Lung (tissue), 12 donors: ENCODE measurements around the gene RASL12. TPM values are rescaled to one million over a fixed set of nuclear protein-coding genes. Genes with fewer than 3 reads are reported as not detected.
A peak's percentile ranks its signal among the peaks of the same experiment; 100 is the strongest.

Experiments
- ATAC-seq: fragments of 200-7000 bp; cut with Tn5 transposase; one replicate; pipeline ENCODE4 v1.9.1; 2020; ENCODE audit warnings: moderate number of reproducible peaks; ENCODE audit not compliant: insufficient read depth, low FRiP score
- DNase-seq, 3 donors: peaks; one replicate each; pipeline ENCODE4 v3.0.0-alpha.2; 2013 to 2017
- H3K27ac ChIP-seq, 2 donors: one replicate each; pipeline ENCODE4 v1.5.1; 2013; ENCODE audit warnings: mild to moderate bottlenecking in 2 of 2, moderate library complexity in 2 of 2, control low read depth in 1 of 2, inconsistent platforms in 1 of 2, low read depth in 1 of 2, low read length in 1 of 2
- H3K27me3 ChIP-seq, 3 donors: one replicate each; pipeline ENCODE4 v1.5.1; 2013; ENCODE audit warnings: low read length in 2 of 3; ENCODE audit not compliant: control insufficient read depth in 3 of 3, insufficient read depth in 3 of 3
- H3K36me3 ChIP-seq, 4 donors: one replicate each; pipeline ENCODE4 v1.5.1; 2013; ENCODE audit warnings: low read length in 4 of 4, mild to moderate bottlenecking in 1 of 4, moderate library complexity in 1 of 4; ENCODE audit not compliant: control insufficient read depth in 4 of 4, insufficient read depth in 4 of 4
- H3K4me1 ChIP-seq, 5 donors: one replicate each; pipeline ENCODE4 v1.5.1; 2013; ENCODE audit warnings: low read length in 5 of 5, mild to moderate bottlenecking in 2 of 5, moderate library complexity in 1 of 5; ENCODE audit not compliant: control insufficient read depth in 5 of 5, insufficient read depth in 5 of 5
- H3K4me3 ChIP-seq: one replicate; pipeline ENCODE4 v1.5.1; 2013; ENCODE audit warnings: mild to moderate bottlenecking, control low read depth, moderate library complexity
- H3K9ac ChIP-seq, 2 donors: one replicate each; pipeline ENCODE4 v1.5.1; 2013; ENCODE audit warnings: low read length in 2 of 2, control low read depth in 1 of 2; ENCODE audit not compliant: insufficient read depth in 1 of 2
- H3K9me3 ChIP-seq, 4 donors: one replicate each; pipeline ENCODE4 v1.5.1; 2013; ENCODE audit warnings: low read length in 3 of 4, mild to moderate bottlenecking in 1 of 4, moderate library complexity in 1 of 4; ENCODE audit not compliant: control insufficient read depth in 4 of 4, insufficient read depth in 3 of 4
- whole genome bisulfite sequencing, 2 donors: extraction: QIAGEN DNeasy Blood & Tissue Kit; methylation state at CpG; one replicate each; pipeline ENCODE4 v1.1.7; 2013; 5-methylcytosine and 5-hydroxymethylcytosine counted together
- polyA plus RNA-seq, 2 donors: library from polyadenylated mRNA; stranded (reverse); fragments of 200-250 nt; gene quantifications; one replicate each; pipeline ENCODE4 v1.2.1, GENCODE V29; 2013
- total RNA-seq, 2 donors: library from RNA; depleted of rRNA in 1 of 2; stranded (reverse); fragments of >200 nt in 1 of 2; gene quantifications; one replicate each; pipeline ENCODE4 v1.2.1, GENCODE V29; 2014 to 2021
- TF ChIP-seq, protein P1 (sequence below): IDR thresholded peaks from 2 replicates; pipeline ENCODE4 v1.5.1; 2012; ENCODE audit warnings: mild to moderate bottlenecking; ENCODE audit errors: control extremely low read depth, extremely low read depth
- donor health status: control.
- donor health status: control.
- donor health status: Bipolar disorder and iron deficiency.
- donor health status: healthy.
- donor health status: DM: yes; HTN: yes; CAD: no.

The RASL12 gene
- total and polyA plus RNA-seq, 4 donors = 13.8 to 75.7 (median 23.2) TPM

DNA sequence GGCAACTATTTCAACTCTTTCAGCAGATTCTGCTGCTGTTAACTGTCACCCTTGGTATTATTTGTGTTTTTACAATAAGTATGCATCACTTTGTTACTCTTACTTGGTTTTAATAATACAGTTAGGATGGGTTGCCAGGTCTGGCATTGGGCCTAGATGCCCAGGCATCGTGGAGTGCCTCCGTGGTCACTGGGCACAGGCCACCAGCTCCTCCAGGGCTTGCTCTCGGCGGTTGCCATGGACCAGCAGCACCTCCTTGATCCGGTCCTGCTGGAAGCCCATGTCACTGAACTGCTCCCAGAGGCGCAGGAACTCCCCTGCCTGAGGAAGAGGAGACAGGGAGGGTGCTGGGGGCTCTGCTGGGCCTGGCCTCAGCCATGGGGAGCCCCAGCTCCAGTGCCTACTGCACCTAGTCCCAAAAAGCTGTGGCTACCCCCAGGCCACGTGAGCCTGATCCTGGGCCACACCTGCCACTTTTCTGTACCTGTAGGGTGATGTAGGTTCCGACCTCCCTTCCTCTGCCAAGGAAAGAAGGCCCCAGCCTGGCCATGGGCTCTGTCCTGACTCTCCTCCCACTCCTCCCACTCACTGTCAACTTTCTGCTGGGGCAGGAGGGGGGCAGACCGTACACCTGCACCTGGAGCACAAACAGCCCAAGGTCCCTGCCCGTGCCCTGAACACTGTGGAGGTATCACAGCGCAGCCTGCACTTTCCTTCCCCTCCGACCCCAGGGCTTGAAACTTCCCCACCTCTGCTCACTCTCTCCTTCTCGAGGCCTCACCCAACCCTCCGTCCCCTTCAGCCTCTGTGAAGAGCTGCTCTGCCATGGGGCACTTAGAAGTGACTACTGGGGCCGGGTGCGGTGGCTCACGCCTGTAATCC lies 25.4 kb upstream of the RASL12 start:
- no peak overlapping the region for H3K4me3 ChIP-seq
- DNase-seq (no peak), ATAC-seq (no peak)
- H3K9ac ChIP-seq = no peak overlapping the region
- H3K9me3 ChIP-seq = no peaks in the 10 kb centered on the region
- peaks cover 0 to 59% (median 28%) of the 10 kb centered on the region in 5 donors for H3K4me1 ChIP-seq
- H3K36me3 ChIP-seq = peaks cover 0 to 10% (median 4%) of the 10 kb centered on the region in 4 donors
- TF ChIP-seq, protein P1, sequence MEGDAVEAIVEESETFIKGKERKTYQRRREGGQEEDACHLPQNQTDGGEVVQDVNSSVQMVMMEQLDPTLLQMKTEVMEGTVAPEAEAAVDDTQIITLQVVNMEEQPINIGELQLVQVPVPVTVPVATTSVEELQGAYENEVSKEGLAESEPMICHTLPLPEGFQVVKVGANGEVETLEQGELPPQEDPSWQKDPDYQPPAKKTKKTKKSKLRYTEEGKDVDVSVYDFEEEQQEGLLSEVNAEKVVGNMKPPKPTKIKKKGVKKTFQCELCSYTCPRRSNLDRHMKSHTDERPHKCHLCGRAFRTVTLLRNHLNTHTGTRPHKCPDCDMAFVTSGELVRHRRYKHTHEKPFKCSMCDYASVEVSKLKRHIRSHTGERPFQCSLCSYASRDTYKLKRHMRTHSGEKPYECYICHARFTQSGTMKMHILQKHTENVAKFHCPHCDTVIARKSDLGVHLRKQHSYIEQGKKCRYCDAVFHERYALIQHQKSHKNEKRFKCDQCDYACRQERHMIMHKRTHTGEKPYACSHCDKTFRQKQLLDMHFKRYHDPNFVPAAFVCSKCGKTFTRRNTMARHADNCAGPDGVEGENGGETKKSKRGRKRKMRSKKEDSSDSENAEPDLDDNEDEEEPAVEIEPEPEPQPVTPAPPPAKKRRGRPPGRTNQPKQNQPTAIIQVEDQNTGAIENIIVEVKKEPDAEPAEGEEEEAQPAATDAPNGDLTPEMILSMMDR = no peak
- WGBS, 2 donors = 88 to 97% methylated on average over 16 to 17 of the region's 17 CpGs
- no peaks in the 10 kb centered on the region for H3K27me3 ChIP-seq
- H3K27ac ChIP-seq = no peak overlapping the region

DNA sequence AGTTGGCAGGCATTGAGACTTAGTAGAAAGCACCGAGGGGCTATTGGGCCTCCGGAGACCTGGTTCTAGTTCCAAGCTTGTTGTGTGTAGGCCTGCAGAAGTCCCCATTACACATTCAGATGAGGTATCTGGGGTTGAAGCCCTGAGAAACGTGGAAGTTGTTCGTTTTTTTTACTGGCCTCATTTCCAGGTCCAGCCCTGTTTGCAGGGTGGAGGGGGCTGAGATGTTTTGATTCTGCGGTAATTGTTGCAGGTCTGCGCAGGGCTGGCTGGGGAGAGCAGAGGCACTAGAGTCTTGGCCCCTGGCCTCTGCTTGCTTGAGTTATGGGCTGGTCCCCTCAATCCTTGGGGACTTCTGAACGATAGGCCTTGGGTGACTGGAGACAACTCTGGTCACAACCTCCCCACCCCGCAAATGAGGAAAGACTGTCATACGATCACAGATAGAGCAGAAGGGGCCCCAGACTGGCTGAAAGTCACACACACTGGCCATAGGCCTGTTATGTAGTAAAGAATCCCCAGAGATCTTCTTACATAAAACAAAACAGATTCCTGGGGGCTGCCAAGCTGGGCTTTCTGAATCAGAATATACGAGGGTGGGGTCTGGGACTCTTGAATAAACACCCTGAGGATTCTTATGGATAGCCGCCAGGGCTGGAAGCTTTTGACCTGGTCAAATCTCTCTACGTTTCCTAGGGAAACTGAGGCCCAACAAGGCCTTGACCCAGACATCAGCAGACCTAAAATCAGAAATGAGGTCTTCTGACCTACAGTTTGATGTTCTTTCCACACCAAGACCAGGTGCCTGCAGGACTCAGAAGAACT lies 24.4 kb upstream of the RASL12 start:
- H3K9me3 ChIP-seq = no peaks in the 10 kb centered on the region
- H3K27ac ChIP-seq = peak overlapping the region in 1 of 2 donors; percentile 45
- H3K4me1 ChIP-seq = peaks cover 0 to 69% (median 38%) of the 10 kb centered on the region in 5 donors
- H3K27me3 ChIP-seq = no peaks in the 10 kb centered on the region
- TF ChIP-seq, protein P1 = no peak
- 75 to 84% methylated on average over 12 of the region's 12 CpGs for WGBS, 2 donors
- DNase-seq = peak in 1 of 3 donors; percentile 61
- peak overlapping the region in 1 of 2 donors; percentile 43 for H3K9ac ChIP-seq
- no peak overlapping the region for H3K4me3 ChIP-seq
- no peak for ATAC-seq
- no peaks in the 10 kb centered on the region for H3K36me3 ChIP-seq

DNA sequence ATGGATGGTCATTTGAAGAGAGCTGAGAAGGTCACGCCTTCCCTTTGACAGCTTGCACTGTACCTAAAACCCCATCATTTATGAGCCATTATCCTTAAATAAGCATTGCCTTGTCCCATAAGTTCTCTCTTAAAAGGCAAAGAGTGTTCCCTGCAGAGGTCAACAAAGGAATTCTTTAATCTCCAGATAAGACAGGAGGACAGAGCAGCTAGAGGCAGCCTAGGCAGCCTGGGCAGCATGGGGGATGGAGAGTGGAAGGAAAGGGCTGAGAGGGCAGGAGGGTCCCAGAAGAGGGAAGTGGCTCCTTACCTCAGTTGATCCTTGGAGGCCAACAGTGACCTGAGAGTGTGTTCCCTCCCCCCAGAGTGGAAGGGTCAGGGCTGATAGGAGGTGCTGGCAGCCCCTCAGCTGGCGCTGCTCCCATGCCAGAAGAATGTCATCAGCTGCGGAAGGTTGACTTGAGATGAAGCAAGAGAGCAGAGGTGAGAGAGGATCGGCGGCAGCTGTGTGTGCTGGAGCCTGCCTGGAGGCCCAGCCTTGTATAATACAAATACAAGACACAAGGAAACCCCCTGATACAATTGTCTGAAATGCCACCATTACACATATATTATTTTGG lies 21.5 kb upstream of the RASL12 start:
- Histone ChIP-seq H3K4me3 (no peak overlapping the region), H3K4me1 (peaks cover 0 to 87% (median 61%) of the 10 kb centered on the region in 5 donors), H3K9me3 (no peaks in the 10 kb centered on the region), H3K27me3 (no peaks in the 10 kb centered on the region), H3K9ac (no peak overlapping the region), H3K36me3 (no peaks in the 10 kb centered on the region), H3K27ac (peak overlapping the region; percentile 82 to 84)
- no peak for ATAC-seq
- WGBS, 2 donors = 47 to 71% methylated on average over 5 of the region's 5 CpGs
- peak; percentile 97 to 99 (median 98) for DNase-seq
- TF ChIP-seq, protein P1 = no peak
